Heart right ventricle (tissue), 16 donors: ENCODE data around the gene LSM8. TPM values are rescaled to one million over a fixed set of nuclear protein-coding genes. Genes with fewer than 3 reads are reported as not detected.

Experiments used
- ATAC-seq, 8 donors: fragments of 200-7000 bp; cut with Tn5 transposase; one replicate each; pipeline ENCODE4 v1.9.1; 2020; ENCODE audit warnings: mild to moderate bottlenecking in 8 of 8, moderate library complexity in 8 of 8, moderate number of reproducible peaks in 1 of 8
- DNase-seq, 2 donors: peaks; one replicate each; pipeline ENCODE4 v3.0.0-alpha.2; 2020
- H3K27ac ChIP-seq, 10 donors: fragments of 200-600 bp; sonication (generic) in 2 of 10; one replicate each; pipeline versions ENCODE4 v1.5.0 to v1.8.0; 2020 to 2022; ENCODE audit warnings: mild to moderate bottlenecking in 3 of 10
- H3K27me3 ChIP-seq, 7 donors: fragments of 200-600 bp; one replicate each; pipeline ENCODE4 v1.8.0; 2021 to 2022; ENCODE audit warnings: mild to moderate bottlenecking in 2 of 7
- H3K36me3 ChIP-seq, 9 donors: fragments of 200-600 bp; sonication (generic) in 1 of 9; one replicate each; pipeline versions ENCODE4 v1.5.0 to v1.8.0; 2020 to 2022; ENCODE audit warnings: mild to moderate bottlenecking in 2 of 9
- H3K4me1 ChIP-seq, 9 donors: fragments of 200-600 bp; sonication (generic) in 1 of 9; one replicate each; pipeline versions ENCODE4 v1.5.0 to v1.8.0; 2020 to 2022; ENCODE audit warnings: mild to moderate bottlenecking in 4 of 9
- H3K4me3 ChIP-seq, 10 donors: fragments of 200-600 bp; sonication (generic) in 2 of 10; one replicate each; pipeline versions ENCODE4 v1.5.0 to v1.8.0; 2020 to 2022; ENCODE audit warnings: mild to moderate bottlenecking in 7 of 10, moderate library complexity in 2 of 10
- H3K9me3 ChIP-seq, 11 donors: fragments of 200-600 bp in 10 of 11; sonication (generic) in 2 of 11; one replicate each; pipeline versions ENCODE4 v1.5.0 to v1.8.0; 2013 to 2022; ENCODE audit warnings: mild to moderate bottlenecking in 2 of 11, control low read depth in 1 of 11, moderate library complexity in 1 of 11
- CTCF ChIP-seq, 9 donors: fragments of 200-600 bp; sonication (generic) in 2 of 9; IDR thresholded peaks; one replicate each; pipeline versions ENCODE4 v1.5.0 to v1.8.0; 2021 to 2022; ENCODE audit warnings: antibody characterized with exemption in 9 of 9, mild to moderate bottlenecking in 5 of 9, moderate library complexity in 1 of 9
- WGBS, 2 donors: extraction: QIAGEN DNeasy Blood & Tissue Kit; methylation state at CpG; one replicate each; pipeline ENCODE4 v1.1.7; 2013; ENCODE audit warnings: inconsistent platforms in 1 of 2; 5-methylcytosine and 5-hydroxymethylcytosine counted together
- intact Hi-C, 10 donors: fragments of 100-400 bp; cut with DNase I; formaldehyde crosslinking; loops; one replicate each; pipeline versions ENCODE4 v1.11.1 to v1.14.2; 2022
- polyA plus RNA-seq, 2 donors: library from polyadenylated mRNA; stranded (reverse); fragments of 200-250 nt; gene quantifications; one replicate each; pipeline ENCODE4 v1.2.3, GENCODE V29; 2013
- total RNA-seq, 10 donors: library from RNA; stranded (reverse); fragmentation: NEBNext Ultra II Directional in 3 of 10; extraction: Animal tissue kit (Norgen Biotek cat#: 25700) in 3 of 10; gene quantifications; one replicate each; pipeline versions ENCODE4 v1.2.1 to v1.2.4, GENCODE V29; 2021 to 2023
- donor health status: Arrhythmogenic right ventricular cardiomyopathy.
- donor health status: ischemic (EF 13 %, LVEDD 7.1; RV severe dilation, severe dysfunction).
- donor health status: healthy with polysubstance abuse.
- donor health status: DM: no; HTN: yes; CAD: no.
- donor health status: DM: no; HTN: no; CAD: no.
- donor health status: ischemic (EF 25% LVEDD 6.9; RV normal size, moderate dysfunction).
- donor health status: ischemic (EF 25% LVEDD 5.7; RV mildly dilated, moderate dysfunction).
- donor health status: healthy.
- donor health status: DM: yes; HTN: yes; CAD: no.
- donor health status: Ischemic cardiomyopathy.
- donor health status: ischemic (EF 35%, LVEDD 5.7; RV mildly dilated, moderate dysfunction).
- donor health status: nonischemic (EF 11% LVEDD 7.7; RV severe dilation, severe dysfunction).
- donor health status: DM: yes; HTN: yes; CAD: no.
- donor health status: PGD.
- donor health status: ischemic (EF 29% LVEDD 5.4; RV normal size, mild dysfunction).
- donor health status: nonischemic (EF 23%, LVEDD 6.1; RV moderate dilation, normal function).

Gene LSM8
- total and polyA plus RNA-seq, 12 donors, result 12.6 to 24.0 (median 19.5) TPM

- 53 to 60% methylated on average over 2 of the region's 2 CpGs for WGBS, 2 donors
- Histone ChIP-seq H3K27ac (no peak overlapping the region), H3K4me3 (no peak overlapping the region), H3K36me3 (no peaks in the 10 kb centered on the region), H3K4me1 (peaks cover 0 to 11% (median 0%) of the 10 kb centered on the region in 9 donors), H3K9me3 (no peaks in the 10 kb centered on the region), H3K27me3 (no peaks in the 10 kb centered on the region)
- DNase-seq, result no peak
- no peak for TF ChIP-seq CTCF (IDR thresholded peaks at IDR 0.05)
- intact Hi-C loops, result no loop called here
- ATAC-seq, result peak in 1 of 8 donors; percentile 44
These were observed 35.0 kb upstream of the LSM8 start for GRCh38 chr7:118148930-118149329.

- ATAC-seq, result no peak
- Histone ChIP-seq H3K9me3 (no peaks in the 10 kb centered on the region), H3K4me1 (peaks cover 0 to 11% (median 0%) of the 10 kb centered on the region in 9 donors), H3K36me3 (no peaks in the 10 kb centered on the region), H3K27ac (no peak overlapping the region), H3K4me3 (no peak overlapping the region), H3K27me3 (no peaks in the 10 kb centered on the region)
- TF ChIP-seq CTCF (IDR thresholded peaks at IDR 0.05), result no peak
- intact Hi-C loops, result no loop called here
- DNase-seq, result no peak
- 82 to 87% methylated on average over 2 of the region's 2 CpGs for WGBS, 2 donors
These were observed 34.6 kb upstream of the LSM8 start for GRCh38 chr7:118149394-118149793.

GRCh38 chr7:118151671-118152070 lies 32.3 kb upstream of the LSM8 start:
- no peaks in the 10 kb centered on the region for H3K36me3 ChIP-seq
- H3K4me1 ChIP-seq, result peaks cover 0 to 11% (median 0%) of the 10 kb centered on the region in 9 donors
- H3K9me3 ChIP-seq, result no peaks in the 10 kb centered on the region
- 77 to 92% methylated on average over 2 of the region's 2 CpGs for WGBS, 2 donors
- no peak for DNase-seq
- TF ChIP-seq CTCF (IDR thresholded peaks at IDR 0.05), result no peak
- no peak for ATAC-seq
- H3K27ac ChIP-seq, result no peak overlapping the region
- H3K27me3 ChIP-seq, result no peaks in the 10 kb centered on the region
- H3K4me3 ChIP-seq, result no peak overlapping the region
- intact Hi-C loops, result loop anchor here in 2 of 10 donors (5.0 to 10.0 kb wide), 2 partner anchors 399 to 697 kb away; no protein-coding TSS in a partner anchor

GRCh38 chr7:118152149-118152548 lies 31.8 kb upstream of the LSM8 start:
- H3K27ac ChIP-seq, result no peak overlapping the region
- H3K27me3 ChIP-seq, result no peaks in the 10 kb centered on the region
- H3K4me3 ChIP-seq, result no peak overlapping the region
- TF ChIP-seq CTCF (IDR thresholded peaks at IDR 0.05), result no peak
- DNase-seq (no peak), ATAC-seq (no peak)
- H3K9me3 ChIP-seq, result no peaks in the 10 kb centered on the region
- H3K4me1 ChIP-seq, result peaks cover 0 to 11% (median 0%) of the 10 kb centered on the region in 9 donors
- 43 to 66% methylated on average over 1 of the region's 1 CpG for WGBS, 2 donors
- no peaks in the 10 kb centered on the region for H3K36me3 ChIP-seq
- intact Hi-C loops, result loop anchor here in 2 of 10 donors (5.0 to 10.0 kb wide), 2 partner anchors 400 to 697 kb away; no protein-coding TSS in a partner anchor
